OCI-LY7 (cell line): ENCODE measurements around the gene VAC14.

Experiments used
- CTCF ChIP-seq: fragments of 200-600 bp; sonication (generic); conservative IDR thresholded peaks from 2 replicates; pipeline ENCODE4 v1.5.1; 2014; ENCODE audit warnings: mild to moderate bottlenecking, antibody characterized with exemption, low read length, moderate library complexity, mixed read lengths
- EZH2phosphoT487 ChIP-seq: fragments of 200-600 bp; sonication (generic); IDR thresholded peaks from 2 replicates; pipeline ENCODE4 v1.6.1; 2018; ENCODE audit warnings: low read depth, borderline replicate concordance, mild to moderate bottlenecking, mixed run types, antibody characterized with exemption, low read length, moderate library complexity, mixed read lengths

- TF ChIP-seq CTCF (no peak), EZH2phosphoT487 (no peak)
Observed at GRCh38 chr16:70734522-70735095, 66.3 kb downstream of the VAC14 start.
